HG03039 (cell line): ENCODE measurements around the gene RPN1.
"Not testable (repeated sequence)": the region's sequence is repeated elsewhere in the genome, so short reads cannot be mapped to it uniquely, and the experiment has no call there.

Experiments
- ATAC-seq: cut with Tn5 transposase; IDR thresholded peaks from one replicate; pipeline ENCODE4 v1.9.1; 2021; ENCODE audit warnings: mild to moderate bottlenecking, moderate library complexity; ENCODE audit not compliant: unreplicated experiment

The RPN1 gene

DNA sequence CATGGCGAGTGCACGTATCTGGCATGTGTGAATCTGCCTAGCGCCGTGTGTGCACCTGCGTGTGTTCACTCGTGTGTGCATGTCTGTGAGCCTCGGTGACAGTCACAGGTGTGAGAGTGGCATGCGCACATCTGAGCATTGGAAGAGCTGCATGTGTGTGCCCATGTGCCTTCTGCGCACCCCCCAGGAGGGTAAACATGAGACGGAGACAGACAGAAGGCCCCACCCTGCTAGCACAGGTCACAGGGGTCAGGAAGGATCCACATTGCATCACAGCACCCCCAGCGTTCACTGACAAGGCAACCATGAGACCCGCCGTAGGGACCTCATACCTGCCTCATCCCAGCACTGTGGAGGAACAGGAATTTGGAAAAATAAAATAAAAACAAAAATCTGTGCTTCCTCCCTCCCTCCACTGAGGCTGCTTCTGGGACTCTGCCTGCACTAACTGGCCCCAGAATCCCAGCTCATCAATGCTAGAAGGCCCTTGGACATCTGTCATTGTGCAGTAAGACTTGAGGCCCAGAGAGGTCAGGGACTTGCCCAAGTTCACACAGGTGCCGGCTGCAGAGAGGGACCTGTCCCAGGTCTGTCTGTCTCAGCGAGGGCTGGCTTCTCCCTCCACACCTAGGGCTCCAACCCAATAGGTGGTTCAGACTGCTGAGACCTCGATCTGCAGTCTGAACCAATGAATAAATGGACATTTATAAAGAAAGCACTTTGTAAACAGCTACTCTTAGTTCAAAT is 37.4 kb downstream of the RPN1 start:
- no peak for ATAC-seq

DNA sequence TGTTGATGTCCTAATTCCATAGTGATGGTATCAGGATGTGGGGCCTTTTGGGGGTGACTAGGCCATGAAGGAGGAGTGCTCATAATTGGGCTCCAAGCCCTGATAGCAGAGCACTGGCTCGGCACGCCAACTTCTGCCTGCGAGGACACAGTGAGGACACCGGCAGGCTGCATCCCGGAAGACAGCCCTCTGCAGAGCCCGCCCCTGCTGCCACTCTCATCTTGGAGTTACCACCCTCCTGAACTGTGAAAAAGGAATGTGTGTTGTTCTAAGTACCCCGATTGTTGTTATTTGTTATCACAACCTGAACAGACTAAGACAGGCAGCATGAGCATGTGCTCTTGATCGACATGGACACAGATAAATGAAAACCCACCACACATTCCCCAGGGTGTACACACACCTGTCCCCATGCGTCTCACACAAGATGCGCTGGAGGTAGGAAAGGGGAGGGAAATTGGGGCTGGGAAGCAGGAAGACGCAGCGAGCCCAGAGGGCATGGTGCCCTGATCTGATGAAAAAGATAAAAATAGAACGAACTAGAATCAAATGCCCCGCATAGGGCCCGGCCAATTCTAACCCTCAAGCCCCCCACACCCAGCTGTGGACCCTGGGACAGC is 40.1 kb downstream of the RPN1 start:
- ATAC-seq = no peak

GRCh38 chr3:128609294-128609693 is 41.3 kb downstream of the RPN1 start:
- ATAC-seq = no peak

- ATAC-seq = no peak
Measured at GRCh38 chr3:128607710-128608048, 42.9 kb downstream of the RPN1 start.

- ATAC-seq = no peak
Measured at GRCh38 chr3:128606094-128606493, 44.5 kb downstream of the RPN1 start.

- no peak for ATAC-seq
Measured at GRCh38 chr3:128605091-128606046, 45.2 kb downstream of the RPN1 start.

GRCh38 chr3:128603811-128604775 is 46.5 kb downstream of the RPN1 start:
- no peak for ATAC-seq

GRCh38 chr3:128603313-128603712 is 47.3 kb downstream of the RPN1 start:
- ATAC-seq = no peak

GRCh38 chr3:128598884-128599664 is 51.5 kb downstream of the RPN1 start:
- no peak for ATAC-seq

DNA sequence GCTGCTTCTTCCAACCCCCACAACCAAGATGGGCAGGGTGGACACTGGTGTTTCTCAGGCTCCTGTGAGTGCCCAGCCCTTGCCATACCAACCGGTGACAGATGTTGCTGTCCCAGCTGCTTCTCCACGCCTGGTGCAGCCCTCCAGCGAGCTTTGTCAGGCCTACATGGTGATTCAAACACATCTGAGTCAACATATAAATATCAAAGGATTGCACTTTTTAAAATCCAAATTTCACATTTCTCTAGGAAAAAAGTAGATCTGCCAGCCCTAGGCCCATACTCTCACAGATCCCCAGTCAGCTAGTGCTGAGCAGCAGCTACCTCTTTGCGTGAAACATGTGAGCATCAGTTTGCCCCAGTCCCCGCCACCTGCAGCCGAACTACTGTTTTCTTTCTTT is 52.7 kb downstream of the RPN1 start:
- ATAC-seq = no peak

DNA sequence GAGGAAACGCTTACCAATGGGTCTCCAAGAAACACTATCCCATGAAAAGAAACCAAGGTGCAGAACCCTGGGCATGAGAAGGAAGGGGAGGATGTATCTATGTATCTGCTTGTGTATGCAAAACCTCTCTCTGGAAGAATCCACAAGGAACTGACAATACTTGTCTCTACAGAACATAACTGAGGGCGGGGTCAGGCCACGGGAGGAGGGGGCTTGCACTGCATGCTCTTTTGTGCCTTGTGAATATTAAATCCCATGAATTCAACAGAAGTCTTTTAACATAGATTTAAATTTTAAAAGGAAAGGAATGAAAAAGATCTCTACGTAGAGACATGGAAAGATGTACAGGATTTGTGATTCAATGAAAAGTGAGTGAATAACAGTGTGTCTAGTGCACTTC is 57.8 kb downstream of the RPN1 start:
- ATAC-seq = no peak

- no peak for ATAC-seq
Measured at GRCh38 chr3:128591738-128592426, 58.7 kb downstream of the RPN1 start.

DNA sequence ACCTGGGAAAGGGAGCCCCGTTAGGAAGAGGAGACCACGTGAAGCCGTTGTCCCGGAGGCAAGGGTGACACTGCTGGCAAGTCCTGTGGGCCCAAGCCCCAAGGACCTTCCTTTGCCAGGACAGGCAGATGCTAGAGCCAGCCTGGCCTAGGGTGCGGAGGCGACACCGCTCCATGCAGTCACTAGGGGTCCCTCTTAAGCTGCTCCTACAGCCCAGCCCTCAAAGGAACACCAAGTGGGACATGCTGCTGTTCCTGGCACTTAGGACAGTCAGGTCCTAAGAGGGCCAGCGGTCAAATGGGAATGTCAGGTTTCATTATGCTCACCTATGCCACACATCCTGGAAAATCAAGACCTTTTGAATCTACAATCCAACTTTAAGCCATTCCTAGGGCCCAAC is 59.7 kb downstream of the RPN1 start:
- ATAC-seq = no peak

GRCh38 chr3:128589985-128590384 is 60.6 kb downstream of the RPN1 start:
- not testable (repeated sequence) for ATAC-seq

- ATAC-seq = no peak
Measured at GRCh38 chr3:128588147-128588546, 62.5 kb downstream of the RPN1 start.

- ATAC-seq = no peak
Measured at GRCh38 chr3:128587391-128587790, 63.2 kb downstream of the RPN1 start.

GRCh38 chr3:128586932-128587331 is 63.7 kb downstream of the RPN1 start:
- ATAC-seq = not testable (repeated sequence)

- ATAC-seq = not testable (repeated sequence)
Measured at GRCh38 chr3:128586391-128586790, 64.2 kb downstream of the RPN1 start.

- no peak for ATAC-seq
Measured at GRCh38 chr3:128585974-128586373, 64.6 kb downstream of the RPN1 start.
